ENCODE measurements around the gene CCDC171.

- TF ChIP-seq CTCF (IDR thresholded peaks at IDR 0.05; ENCODE audit: low read length) (no peak), EZH2 (IDR thresholded peaks at IDR 0.05; ENCODE audit: borderline replicate concordance, low read length) (no peak)
Measured at GRCh38 chr9:15785584-15785983, 232.7 kb downstream of the CCDC171 start.

All from OCI-LY1 (cell line).